Ascending aorta (tissue), 2 donors: Measurements from ENCODE around the gene NFKBIA. TPM values are rescaled to one million over a fixed set of nuclear protein-coding genes. Genes with fewer than 3 reads are reported as not detected.

Experiments
- DNase-seq, 2 donors: peaks; one replicate each; pipeline ENCODE4 v3.0.0-alpha.2; 2019; ENCODE audit warnings: low spot score in 2 of 2
- H3K27ac ChIP-seq, 2 donors: fragments of 200-600 bp; sonication (generic); one replicate each; pipeline ENCODE4 v1.5.1; 2016 to 2017; ENCODE audit warnings: mild to moderate bottlenecking in 1 of 2
- H3K27me3 ChIP-seq: fragments of 200-600 bp; sonication (generic); one replicate; pipeline ENCODE4 v1.5.1; 2017
- H3K36me3 ChIP-seq, 2 donors: fragments of 200-600 bp; sonication (generic); one replicate each; pipeline ENCODE4 v1.5.1; 2016
- H3K4me1 ChIP-seq, 2 donors: fragments of 200-600 bp; sonication (generic); one replicate each; pipeline ENCODE4 v1.5.1; 2016 to 2017; ENCODE audit warnings: mild to moderate bottlenecking in 1 of 2
- H3K4me3 ChIP-seq, 2 donors: fragments of 200-600 bp; sonication (generic); one replicate each; pipeline ENCODE4 v1.5.1; 2016 to 2017; ENCODE audit warnings: mild to moderate bottlenecking in 1 of 2
- H3K9me3 ChIP-seq, 2 donors: fragments of 200-600 bp; sonication (generic); one replicate each; pipeline ENCODE4 v1.5.1; 2016
- CTCF ChIP-seq, 3 experiments: fragments of 200-600 bp in 2 of 3; fragments of 450-650 bp in 1 of 3; sonication (generic) in 2 of 3; IDR thresholded peaks; one replicate each; pipeline ENCODE4 v1.5.1; 2016 to 2019; ENCODE audit warnings: antibody characterized with exemption in 3 of 3, mild to moderate bottlenecking in 1 of 3, moderate library complexity in 1 of 3
- intact Hi-C: fragments of 100-400 bp; cut with DNase I; formaldehyde crosslinking; loops from one replicate; pipeline ENCODE4 v1.15.1; 2023
- total RNA-seq: library from RNA; depleted of rRNA; stranded (reverse); fragments of >200 nt; gene quantifications from one replicate; pipeline ENCODE4 v1.1.0, GENCODE V29; 2016

The NFKBIA gene
- total RNA-seq, 1 donor from 2014 or later, result 944 TPM

- Histone ChIP-seq H3K9me3 (no peaks in the 10 kb centered on the region), H3K4me1 (peaks cover 8 to 14% of the 10 kb centered on the region in 2 donors), H3K27me3 (no peaks in the 10 kb centered on the region), H3K27ac (no peak overlapping the region), H3K4me3 (no peak overlapping the region), H3K36me3 (peaks cover 13 to 14% of the 10 kb centered on the region in 2 donors)
- DNase-seq, result no peak
- intact Hi-C loops, result loop anchor here (2.0 to 10.0 kb wide), 4 partner anchors 284 to 872 kb away; partner anchors contain the start of genes BRMS1L, CFL2, EAPP and PRORP
- TF ChIP-seq CTCF (IDR thresholded peaks at IDR 0.05), result no peak
These were observed 2.7 kb upstream of the NFKBIA start for GRCh38 chr14:35407306-35407630.

- no peak for DNase-seq
- peak; percentile 74 to 89 (median 82) for TF ChIP-seq CTCF (IDR thresholded peaks at IDR 0.05)
- intact Hi-C loops, result loop anchor here (2.0 to 10.0 kb wide), 4 partner anchors 284 to 872 kb away; partner anchors contain the start of genes BRMS1L, CFL2, EAPP and PRORP
- H3K4me3 ChIP-seq, result no peak overlapping the region
- H3K4me1 ChIP-seq, result peaks cover 8 to 14% of the 10 kb centered on the region in 2 donors
- no peaks in the 10 kb centered on the region for H3K9me3 ChIP-seq
- peak overlapping the region; percentile 99 for H3K27ac ChIP-seq
- peaks cover 19 to 20% of the 10 kb centered on the region in 2 donors for H3K36me3 ChIP-seq
- H3K27me3 ChIP-seq, result no peaks in the 10 kb centered on the region
These were observed 2.2 kb upstream of the NFKBIA start for GRCh38 chr14:35406506-35407305.

- intact Hi-C loops, result loop anchor here (2.0 to 10.0 kb wide), 4 partner anchors 283 to 871 kb away; partner anchors contain the start of genes BRMS1L, CFL2, EAPP and PRORP
- Histone ChIP-seq H3K27ac (peak overlapping the region; percentile 99), H3K4me3 (peak overlapping the region; percentile 80 to 94), H3K36me3 (peaks cover 25 to 26% of the 10 kb centered on the region in 2 donors), H3K9me3 (no peaks in the 10 kb centered on the region), H3K27me3 (no peaks in the 10 kb centered on the region), H3K4me1 (peaks cover 10 to 18% of the 10 kb centered on the region in 2 donors)
- TF ChIP-seq CTCF (IDR thresholded peaks at IDR 0.05), result no peak
- no peak for DNase-seq
These were observed 1.5 kb upstream of the NFKBIA start for GRCh38 chr14:35406090-35406489.

GRCh38 chr14:35405304-35405996, 901 bp upstream of the NFKBIA start:
- no peak for TF ChIP-seq CTCF (IDR thresholded peaks at IDR 0.05)
- H3K27me3 ChIP-seq, result no peaks in the 10 kb centered on the region
- peaks cover 16 to 24% of the 10 kb centered on the region in 2 donors for H3K4me1 ChIP-seq
- no peaks in the 10 kb centered on the region for H3K9me3 ChIP-seq
- intact Hi-C loops, result loop anchor here (10.0 kb wide), 3 partner anchors 419 to 871 kb away; partner anchors contain the start of genes BRMS1L, CFL2 and EAPP
- DNase-seq, result no peak
- H3K4me3 ChIP-seq, result peak overlapping the region; percentile 80 to 94
- peak overlapping the region; percentile 99 for H3K27ac ChIP-seq
- H3K36me3 ChIP-seq, result peaks cover 31 to 32% of the 10 kb centered on the region in 2 donors

- Histone ChIP-seq H3K36me3 (peaks cover 37 to 45% of the 10 kb centered on the region in 2 donors), H3K9me3 (no peaks in the 10 kb centered on the region), H3K4me3 (peak overlapping the region; percentile 80 to 94), H3K27me3 (no peaks in the 10 kb centered on the region), H3K27ac (peak overlapping the region; percentile 99), H3K4me1 (peaks cover 18 to 38% of the 10 kb centered on the region in 2 donors)
- DNase-seq, result peak; percentile 89 to 98
- intact Hi-C loops, result loop anchor here (1.0 to 10.0 kb wide), 9 partner anchors 19 to 869 kb away; partner anchors contain the start of genes BRMS1L, CFL2, EAPP and FAM177A1
- peak in 1 of 3 experiments; percentile 14 for TF ChIP-seq CTCF (IDR thresholded peaks at IDR 0.05)
These were observed 723 bp downstream of the NFKBIA start for GRCh38 chr14:35403603-35404448.
